NK-92 treated with Interleukin-12 subunit alpha and Interleukin-12 subunit beta, amount 100 ng/mL, for 24 hours (cell line): ENCODE measurements around the gene SLU7.

Experiments used
- DNase-seq: peaks from one replicate; lab custom pipeline; 2025; lab: John Stamatoyannopoulos, UW

Gene SLU7

GRCh38 chr5:160367261-160367660, 51.6 kb downstream of the SLU7 start:
- DNase-seq, result no peak

GRCh38 chr5:160366230-160366629, 52.7 kb downstream of the SLU7 start:
- no peak for DNase-seq

- DNase-seq, result no peak
These were observed 55.1 kb downstream of the SLU7 start for GRCh38 chr5:160363660-160364395.

- no peak for DNase-seq
These were observed 55.7 kb downstream of the SLU7 start for GRCh38 chr5:160363211-160363610.

GRCh38 chr5:160361624-160362228, 57.2 kb downstream of the SLU7 start:
- DNase-seq, result no peak

- no peak for DNase-seq
These were observed 58.6 kb downstream of the SLU7 start for GRCh38 chr5:160360310-160360709.

GRCh38 chr5:160359816-160360215, 59.1 kb downstream of the SLU7 start:
- DNase-seq, result no peak

- no peak for DNase-seq
These were observed 59.6 kb downstream of the SLU7 start for GRCh38 chr5:160359242-160359641.

- no peak for DNase-seq
These were observed 60.9 kb downstream of the SLU7 start for GRCh38 chr5:160357861-160358411.

GRCh38 chr5:160357394-160357793, 61.5 kb downstream of the SLU7 start:
- DNase-seq, result no peak

GRCh38 chr5:160356550-160357347, 62.1 kb downstream of the SLU7 start:
- DNase-seq, result no peak

GRCh38 chr5:160354666-160355065, 64.2 kb downstream of the SLU7 start:
- no peak for DNase-seq

- no peak for DNase-seq
These were observed 65.5 kb downstream of the SLU7 start for GRCh38 chr5:160353379-160353778.

- no peak for DNase-seq
These were observed 66.6 kb downstream of the SLU7 start for GRCh38 chr5:160352308-160352707.
